HepG2 (cell line): ENCODE results near the gene THPO. TPM values are rescaled to one million over a fixed set of nuclear protein-coding genes. Genes with fewer than 3 reads are reported as not detected.

ENCODE experiments used
- FOXA1 ChIP-seq, 2 experiments: fragments of 450-650 bp in 1 of 2; sonication (generic) in 1 of 2; formaldehyde crosslinking in 1 of 2; IDR thresholded peaks; 2 replicates each; pipeline versions ENCODE4 v1.4.0 to v1.6.1; 2016 to 2020; ENCODE audit warnings: missing genetic modification reagents in 1 of 2
- GZF1 ChIP-seq: sonication (generic); formaldehyde crosslinking; IDR thresholded peaks from 2 replicates; pipeline ENCODE4 v1.5.1; 2020; ENCODE audit warnings: mild to moderate bottlenecking, missing genetic modification reagents
- MAFF ChIP-seq: IDR thresholded peaks from 2 replicates; pipeline ENCODE4 v1.6.1; 2011; ENCODE audit warnings: low read depth, low read length, improper control_type of control experiment
- MAZ ChIP-seq, 2 experiments: sonication (generic) in 1 of 2; formaldehyde crosslinking in 1 of 2; IDR thresholded peaks; 2 replicates each; pipeline versions ENCODE4 v1.5.0 to v1.6.1; 2012 to 2020; ENCODE audit warnings: low read depth in 2 of 2, mild to moderate bottlenecking in 2 of 2, borderline replicate concordance in 1 of 2, improper control_type of control experiment in 1 of 2, low read length in 1 of 2, missing genetic modification reagents in 1 of 2, moderate library complexity in 1 of 2
- MIER2 ChIP-seq: IDR thresholded peaks from 2 replicates; pipeline ENCODE4 v1.6.1; 2016; ENCODE audit warnings: missing biosample characterization, missing genetic modification reagents
- PAF1 ChIP-seq: IDR thresholded peaks from 2 replicates; pipeline ENCODE4 v1.6.1; 2016; ENCODE audit warnings: missing genetic modification reagents, missing compliant biosample characterization
- PCBP2 ChIP-seq: fragments of 200-400 bp; formaldehyde crosslinking; optimal IDR thresholded peaks from 2 replicates; pipeline ENCODE3; 2018; ENCODE audit warnings: low read length, low read depth; ENCODE audit not compliant: poor library complexity, severe bottlenecking
- SMC3 ChIP-seq: IDR thresholded peaks from 2 replicates; pipeline ENCODE4 v1.6.1; 2011; ENCODE audit warnings: low read length, improper control_type of control experiment
- STAG1 ChIP-seq: sonication (generic); formaldehyde crosslinking; IDR thresholded peaks from 2 replicates; pipeline ENCODE4 v1.4.0; 2020; ENCODE audit warnings: missing genetic modification reagents
- ZNF3 ChIP-seq: IDR thresholded peaks from 2 replicates; pipeline ENCODE4 v1.7.0; 2017; ENCODE audit warnings: inconsistent platforms
- ZNF331 ChIP-seq: sonication (generic); formaldehyde crosslinking; IDR thresholded peaks from 2 replicates; pipeline ENCODE4 v1.4.0; 2020; ENCODE audit warnings: missing genetic modification reagents
- ZNF749 ChIP-seq: sonication (generic); formaldehyde crosslinking; IDR thresholded peaks from 2 replicates; pipeline ENCODE4 v1.8.0; 2022; ENCODE audit warnings: mild to moderate bottlenecking, missing genetic modification reagents, moderate library complexity, borderline replicate concordance
- ZSCAN21 ChIP-seq: sonication (generic); formaldehyde crosslinking; IDR thresholded peaks from 2 replicates; pipeline ENCODE4 v1.8.0; 2022; ENCODE audit warnings: mild to moderate bottlenecking, missing genetic modification reagents, moderate library complexity, borderline replicate concordance
- polyA plus RNA-seq, 8 experiments: library from polyadenylated mRNA; depleted of rRNA in 3 of 8; stranded (reverse) in 7 of 8; unstranded in 1 of 8; fragments of >200 nt; fragmentation: Illumina TruSeq in 4 of 8; extraction: Trizol in 4 of 8; gene quantifications; 2 replicates each; pipeline versions ENCODE4 v1.2.1 to v1.2.3, GENCODE V29; 2011 to 2016; ENCODE audit warnings: low read depth in 4 of 8, missing spikeins in 1 of 8, mixed read lengths in 1 of 8; ENCODE audit not compliant: insufficient read depth in 1 of 8
- total RNA-seq, 5 experiments: library from RNA; depleted of rRNA; stranded (reverse); fragments of >200 nt; fragmentation: Illumina TruSeq; extraction: Trizol; gene quantifications; 2 replicates each; pipeline ENCODE4 v1.2.3, GENCODE V29; 2016; ENCODE audit warnings: low read depth in 1 of 5
- TF ChIP-seq, protein P1 (sequence below): IDR thresholded peaks from 2 replicates; pipeline ENCODE4 v1.6.1; 2012; ENCODE audit warnings: inconsistent platforms
- TF ChIP-seq, protein P2 (sequence below): sonication (generic); formaldehyde crosslinking; IDR thresholded peaks from 2 replicates; pipeline ENCODE4 v1.5.0; 2020; ENCODE audit warnings: mild to moderate bottlenecking, missing genetic modification reagents
- TF ChIP-seq, protein P3 (sequence below): sonication (generic); formaldehyde crosslinking; IDR thresholded peaks from 2 replicates; pipeline ENCODE4 v1.9.0; 2022; ENCODE audit warnings: missing genetic modification reagents, mild to moderate bottlenecking, borderline replicate concordance
- TF ChIP-seq, protein P4 (sequence below): sonication (generic); formaldehyde crosslinking; IDR thresholded peaks from 2 replicates; pipeline ENCODE4 v1.5.0; 2020; ENCODE audit warnings: mild to moderate bottlenecking, missing genetic modification reagents, moderate library complexity
- TF ChIP-seq, protein P5 (sequence below): sonication (generic); formaldehyde crosslinking; conservative IDR thresholded peaks from 2 replicates; pipeline ENCODE4 v1.8.0; 2022; ENCODE audit warnings: mild to moderate bottlenecking, moderate library complexity, missing genetic modification reagents
- TF ChIP-seq, protein P6 (sequence below): sonication (generic); formaldehyde crosslinking; IDR thresholded peaks from 2 replicates; pipeline ENCODE4 v1.4.0; 2020; ENCODE audit warnings: mild to moderate bottlenecking, missing genetic modification reagents

THPO gene
- total and polyA plus RNA-seq, 2 of the 13 experiments (the other 11 are each of a cell fraction or from before 2014, with no cell fraction given), result 2.8 to 4.8 TPM

DNA sequence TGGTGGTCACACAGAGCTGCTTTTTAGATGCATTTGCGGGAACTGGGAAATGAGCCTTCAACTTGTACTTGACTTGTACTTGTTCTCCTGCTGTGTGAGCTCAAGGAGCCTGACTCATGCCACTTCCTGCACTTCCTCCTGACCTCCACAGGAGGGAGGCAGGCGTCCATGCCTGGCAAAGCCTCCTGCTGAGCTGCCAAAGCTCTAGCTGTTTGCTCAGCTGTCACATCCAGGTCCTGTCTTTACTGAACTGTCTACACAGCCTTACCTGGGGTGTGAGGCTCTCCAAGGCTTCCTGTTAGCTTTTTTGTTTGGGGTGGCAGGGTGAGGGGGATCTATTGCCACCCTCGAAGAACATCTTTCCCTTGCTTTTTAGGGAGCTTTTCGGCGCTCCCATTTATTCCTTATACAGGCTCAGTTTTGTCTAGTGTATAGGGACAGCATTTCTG is 6.4 kb downstream of the THPO start (continued):
- TF ChIP-seq PCBP2 (no peak), SMC3 (peak; percentile 97), MAZ (IDR thresholded peaks at IDR 0.05; ENCODE audit: borderline replicate concordance, low read depth, low read length) (no peak), MAZ (CRISPR knock-in tag; IDR thresholded peaks at IDR 0.05; ENCODE audit: low read depth) (peak; percentile 54; the same call in 1 of the 2 replicates), ZNF3 (CRISPR knock-in tag) (no peak), GZF1 (CRISPR knock-in tag) (no peak), FOXA1 (IDR thresholded peaks at IDR 0.05) (no peak), FOXA1 (CRISPR knock-in tag; IDR thresholded peaks at IDR 0.05) (peak; percentile 98), ZSCAN21 (CRISPR knock-in tag) (peak; percentile 49; the same call in 1 of the 2 replicates), PAF1 (0 out of 2 replicates have a peak, but pooled peaks have one; percentile 64), MIER2 (CRISPR knock-in tag) (0 out of 2 replicates have a peak, but pooled peaks have one; percentile 7), ZNF749 (no peak), ZNF331 (CRISPR knock-in tag) (peak; percentile 32; the same call in 1 of the 2 replicates), STAG1 (peak; percentile 98), MAFF (0 out of 2 replicates have a peak, but pooled peaks have one; percentile 36)
- TF ChIP-seq, protein P1, sequence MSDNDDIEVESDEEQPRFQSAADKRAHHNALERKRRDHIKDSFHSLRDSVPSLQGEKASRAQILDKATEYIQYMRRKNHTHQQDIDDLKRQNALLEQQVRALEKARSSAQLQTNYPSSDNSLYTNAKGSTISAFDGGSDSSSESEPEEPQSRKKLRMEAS, result peak; percentile 31; the same call in 1 of the 2 replicates
- TF ChIP-seq, protein P2, sequence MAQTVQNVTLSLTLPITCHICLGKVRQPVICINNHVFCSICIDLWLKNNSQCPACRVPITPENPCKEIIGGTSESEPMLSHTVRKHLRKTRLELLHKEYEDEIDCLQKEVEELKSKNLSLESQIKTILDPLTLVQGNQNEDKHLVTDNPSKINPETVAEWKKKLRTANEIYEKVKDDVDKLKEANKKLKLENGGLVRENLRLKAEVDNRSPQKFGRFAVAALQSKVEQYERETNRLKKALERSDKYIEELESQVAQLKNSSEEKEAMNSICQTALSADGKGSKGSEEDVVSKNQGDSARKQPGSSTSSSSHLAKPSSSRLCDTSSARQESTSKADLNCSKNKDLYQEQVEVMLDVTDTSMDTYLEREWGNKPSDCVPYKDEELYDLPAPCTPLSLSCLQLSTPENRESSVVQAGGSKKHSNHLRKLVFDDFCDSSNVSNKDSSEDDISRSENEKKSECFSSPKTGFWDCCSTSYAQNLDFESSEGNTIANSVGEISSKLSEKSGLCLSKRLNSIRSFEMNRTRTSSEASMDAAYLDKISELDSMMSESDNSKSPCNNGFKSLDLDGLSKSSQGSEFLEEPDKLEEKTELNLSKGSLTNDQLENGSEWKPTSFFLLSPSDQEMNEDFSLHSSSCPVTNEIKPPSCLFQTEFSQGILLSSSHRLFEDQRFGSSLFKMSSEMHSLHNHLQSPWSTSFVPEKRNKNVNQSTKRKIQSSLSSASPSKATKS (CRISPR knock-in tag), result no peak
- TF ChIP-seq, protein P3, sequence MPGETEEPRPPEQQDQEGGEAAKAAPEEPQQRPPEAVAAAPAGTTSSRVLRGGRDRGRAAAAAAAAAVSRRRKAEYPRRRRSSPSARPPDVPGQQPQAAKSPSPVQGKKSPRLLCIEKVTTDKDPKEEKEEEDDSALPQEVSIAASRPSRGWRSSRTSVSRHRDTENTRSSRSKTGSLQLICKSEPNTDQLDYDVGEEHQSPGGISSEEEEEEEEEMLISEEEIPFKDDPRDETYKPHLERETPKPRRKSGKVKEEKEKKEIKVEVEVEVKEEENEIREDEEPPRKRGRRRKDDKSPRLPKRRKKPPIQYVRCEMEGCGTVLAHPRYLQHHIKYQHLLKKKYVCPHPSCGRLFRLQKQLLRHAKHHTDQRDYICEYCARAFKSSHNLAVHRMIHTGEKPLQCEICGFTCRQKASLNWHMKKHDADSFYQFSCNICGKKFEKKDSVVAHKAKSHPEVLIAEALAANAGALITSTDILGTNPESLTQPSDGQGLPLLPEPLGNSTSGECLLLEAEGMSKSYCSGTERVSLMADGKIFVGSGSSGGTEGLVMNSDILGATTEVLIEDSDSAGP, result 0 out of 2 replicates have a peak, but pooled peaks have one; percentile 16
- TF ChIP-seq, protein P4, sequence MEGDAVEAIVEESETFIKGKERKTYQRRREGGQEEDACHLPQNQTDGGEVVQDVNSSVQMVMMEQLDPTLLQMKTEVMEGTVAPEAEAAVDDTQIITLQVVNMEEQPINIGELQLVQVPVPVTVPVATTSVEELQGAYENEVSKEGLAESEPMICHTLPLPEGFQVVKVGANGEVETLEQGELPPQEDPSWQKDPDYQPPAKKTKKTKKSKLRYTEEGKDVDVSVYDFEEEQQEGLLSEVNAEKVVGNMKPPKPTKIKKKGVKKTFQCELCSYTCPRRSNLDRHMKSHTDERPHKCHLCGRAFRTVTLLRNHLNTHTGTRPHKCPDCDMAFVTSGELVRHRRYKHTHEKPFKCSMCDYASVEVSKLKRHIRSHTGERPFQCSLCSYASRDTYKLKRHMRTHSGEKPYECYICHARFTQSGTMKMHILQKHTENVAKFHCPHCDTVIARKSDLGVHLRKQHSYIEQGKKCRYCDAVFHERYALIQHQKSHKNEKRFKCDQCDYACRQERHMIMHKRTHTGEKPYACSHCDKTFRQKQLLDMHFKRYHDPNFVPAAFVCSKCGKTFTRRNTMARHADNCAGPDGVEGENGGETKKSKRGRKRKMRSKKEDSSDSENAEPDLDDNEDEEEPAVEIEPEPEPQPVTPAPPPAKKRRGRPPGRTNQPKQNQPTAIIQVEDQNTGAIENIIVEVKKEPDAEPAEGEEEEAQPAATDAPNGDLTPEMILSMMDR (CRISPR knock-in tag), result peak; percentile 98
- TF ChIP-seq, protein P5, sequence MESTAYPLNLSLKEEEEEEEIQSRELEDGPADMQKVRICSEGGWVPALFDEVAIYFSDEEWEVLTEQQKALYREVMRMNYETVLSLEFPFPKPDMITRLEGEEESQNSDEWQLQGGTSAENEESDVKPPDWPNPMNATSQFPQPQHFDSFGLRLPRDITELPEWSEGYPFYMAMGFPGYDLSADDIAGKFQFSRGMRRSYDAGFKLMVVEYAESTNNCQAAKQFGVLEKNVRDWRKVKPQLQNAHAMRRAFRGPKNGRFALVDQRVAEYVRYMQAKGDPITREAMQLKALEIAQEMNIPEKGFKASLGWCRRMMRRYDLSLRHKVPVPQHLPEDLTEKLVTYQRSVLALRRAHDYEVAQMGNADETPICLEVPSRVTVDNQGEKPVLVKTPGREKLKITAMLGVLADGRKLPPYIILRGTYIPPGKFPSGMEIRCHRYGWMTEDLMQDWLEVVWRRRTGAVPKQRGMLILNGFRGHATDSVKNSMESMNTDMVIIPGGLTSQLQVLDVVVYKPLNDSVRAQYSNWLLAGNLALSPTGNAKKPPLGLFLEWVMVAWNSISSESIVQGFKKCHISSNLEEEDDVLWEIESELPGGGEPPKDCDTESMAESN (CRISPR knock-in tag), result 0 out of 2 replicates have a peak, but pooled peaks have one; percentile 40
- TF ChIP-seq, protein P6, sequence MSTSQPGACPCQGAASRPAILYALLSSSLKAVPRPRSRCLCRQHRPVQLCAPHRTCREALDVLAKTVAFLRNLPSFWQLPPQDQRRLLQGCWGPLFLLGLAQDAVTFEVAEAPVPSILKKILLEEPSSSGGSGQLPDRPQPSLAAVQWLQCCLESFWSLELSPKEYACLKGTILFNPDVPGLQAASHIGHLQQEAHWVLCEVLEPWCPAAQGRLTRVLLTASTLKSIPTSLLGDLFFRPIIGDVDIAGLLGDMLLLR (CRISPR knock-in tag), result no peak
